Parathyroid adenoma (tissue), 2 donors: ENCODE measurements around the gene ITGAL.

Experiments
- H2AFZ ChIP-seq: fragments of 300-600 bp; sonication (generic); one replicate; pipeline ENCODE4 v1.7.0; 2017; ENCODE audit warnings: antibody characterized with exemption, mild to moderate bottlenecking
- H3K27ac ChIP-seq: fragments of 300-600 bp; sonication (generic); one replicate; pipeline ENCODE4 v1.7.0; 2017
- H3K27me3 ChIP-seq: fragments of 300-600 bp; sonication (generic); one replicate; pipeline ENCODE4 v1.7.0; 2017; ENCODE audit warnings: low read length; ENCODE audit not compliant: control insufficient read depth, insufficient read depth
- H3K36me3 ChIP-seq: fragments of 300-600 bp; sonication (generic); one replicate; pipeline ENCODE4 v1.7.0; 2017; ENCODE audit warnings: low read length; ENCODE audit not compliant: control insufficient read depth, insufficient read depth
- H3K4me1 ChIP-seq: fragments of 300-600 bp; sonication (generic); one replicate; pipeline ENCODE4 v1.7.0; 2017; ENCODE audit warnings: control low read depth
- H3K4me2 ChIP-seq: fragments of 300-600 bp; sonication (generic); one replicate; pipeline ENCODE4 v1.7.0; 2017; ENCODE audit warnings: low read length
- H3K4me3 ChIP-seq: fragments of 300-600 bp; sonication (generic); one replicate; pipeline ENCODE4 v1.7.0; 2017; ENCODE audit warnings: low read depth, low read length
- H3K79me2 ChIP-seq: fragments of 300-600 bp; sonication (generic); one replicate; pipeline ENCODE4 v1.7.0; 2017; ENCODE audit warnings: control low read depth
- H3K9ac ChIP-seq: fragments of 300-600 bp; sonication (generic); one replicate; pipeline ENCODE4 v1.7.0; 2017; ENCODE audit warnings: mild to moderate bottlenecking
- H3K9me3 ChIP-seq: fragments of 300-600 bp; sonication (generic); one replicate; pipeline ENCODE4 v1.7.0; 2017; ENCODE audit warnings: low read length; ENCODE audit not compliant: control insufficient read depth
- TF ChIP-seq, protein P1 (sequence below): fragments of 300-600 bp; sonication (generic); IDR thresholded peaks from one replicate; pipeline ENCODE4 v1.7.0; 2017; ENCODE audit warnings: antibody characterized with exemption, mild to moderate bottlenecking
- donor health status: primary hyperparathyroidism.

ITGAL gene

DNA sequence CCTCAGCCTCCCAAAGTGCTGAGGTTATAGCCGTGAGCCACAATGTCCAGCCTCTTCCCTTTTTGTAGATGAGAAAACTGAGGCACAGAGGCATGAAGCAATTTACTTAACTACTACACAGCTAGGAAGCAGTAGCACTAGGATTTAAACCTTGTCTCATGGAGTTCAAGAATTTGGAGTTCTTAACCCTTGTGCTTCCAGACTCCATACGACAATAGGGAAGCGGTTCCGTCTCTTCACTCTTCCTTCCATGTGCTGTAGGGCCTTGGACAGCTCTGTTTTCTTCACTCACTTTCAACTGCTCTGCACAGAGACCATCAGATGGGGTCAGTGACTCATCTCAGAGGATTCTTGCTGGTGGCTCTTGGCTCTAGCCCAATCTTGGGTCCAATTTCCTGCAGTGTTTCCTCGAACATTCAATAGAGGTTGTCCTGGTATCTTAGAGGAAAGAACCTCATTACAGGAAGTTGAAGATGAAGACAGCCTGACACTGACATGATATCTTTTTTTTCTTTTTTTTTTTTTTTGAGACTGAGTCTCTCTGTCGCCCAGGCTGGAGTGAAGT is 19.3 kb downstream of the ITGAL start:
- no peaks in the 10 kb centered on the region for H3K36me3 ChIP-seq
- TF ChIP-seq, protein P1, sequence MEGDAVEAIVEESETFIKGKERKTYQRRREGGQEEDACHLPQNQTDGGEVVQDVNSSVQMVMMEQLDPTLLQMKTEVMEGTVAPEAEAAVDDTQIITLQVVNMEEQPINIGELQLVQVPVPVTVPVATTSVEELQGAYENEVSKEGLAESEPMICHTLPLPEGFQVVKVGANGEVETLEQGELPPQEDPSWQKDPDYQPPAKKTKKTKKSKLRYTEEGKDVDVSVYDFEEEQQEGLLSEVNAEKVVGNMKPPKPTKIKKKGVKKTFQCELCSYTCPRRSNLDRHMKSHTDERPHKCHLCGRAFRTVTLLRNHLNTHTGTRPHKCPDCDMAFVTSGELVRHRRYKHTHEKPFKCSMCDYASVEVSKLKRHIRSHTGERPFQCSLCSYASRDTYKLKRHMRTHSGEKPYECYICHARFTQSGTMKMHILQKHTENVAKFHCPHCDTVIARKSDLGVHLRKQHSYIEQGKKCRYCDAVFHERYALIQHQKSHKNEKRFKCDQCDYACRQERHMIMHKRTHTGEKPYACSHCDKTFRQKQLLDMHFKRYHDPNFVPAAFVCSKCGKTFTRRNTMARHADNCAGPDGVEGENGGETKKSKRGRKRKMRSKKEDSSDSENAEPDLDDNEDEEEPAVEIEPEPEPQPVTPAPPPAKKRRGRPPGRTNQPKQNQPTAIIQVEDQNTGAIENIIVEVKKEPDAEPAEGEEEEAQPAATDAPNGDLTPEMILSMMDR = no peak
- H3K4me3 ChIP-seq = no peak overlapping the region
- H3K4me2 ChIP-seq = no peak overlapping the region
- no peak overlapping the region for H3K9ac ChIP-seq
- no peaks in the 10 kb centered on the region for H3K4me1 ChIP-seq
- H2AFZ ChIP-seq = no peak overlapping the region
- H3K27me3 ChIP-seq = no peaks in the 10 kb centered on the region
- H3K27ac ChIP-seq = no peak overlapping the region
- no peaks in the 10 kb centered on the region for H3K79me2 ChIP-seq
- no peaks in the 10 kb centered on the region for H3K9me3 ChIP-seq

DNA sequence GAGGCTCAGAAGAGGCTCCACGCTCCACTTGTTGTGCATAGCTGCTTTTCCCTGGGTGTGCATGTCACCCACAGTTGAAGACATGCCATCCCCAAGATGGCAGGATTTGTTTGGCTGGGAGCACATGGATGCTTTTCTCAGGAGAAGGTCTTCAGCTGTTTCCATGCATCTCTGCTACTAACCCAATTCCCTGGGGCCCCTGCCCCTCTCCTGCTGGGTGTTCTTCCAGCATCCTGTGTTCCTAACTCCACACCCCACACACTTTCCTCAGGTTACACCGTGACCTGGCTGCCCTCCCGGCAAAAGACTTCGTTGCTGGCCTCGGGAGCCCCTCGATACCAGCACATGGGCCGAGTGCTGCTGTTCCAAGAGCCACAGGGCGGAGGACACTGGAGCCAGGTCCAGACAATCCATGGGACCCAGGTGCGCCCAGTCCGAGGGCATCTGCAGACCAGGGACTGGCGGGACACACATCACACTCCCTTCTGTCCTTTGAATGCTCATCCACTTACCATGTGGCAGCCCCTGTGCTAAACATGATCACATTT is 21.5 kb downstream of the ITGAL start:
- no peaks in the 10 kb centered on the region for H3K79me2 ChIP-seq
- no peaks in the 10 kb centered on the region for H3K27me3 ChIP-seq
- H3K4me1 ChIP-seq = no peaks in the 10 kb centered on the region
- no peak overlapping the region for H3K4me3 ChIP-seq
- H3K9ac ChIP-seq = no peak overlapping the region
- H3K27ac ChIP-seq = no peak overlapping the region
- H2AFZ ChIP-seq = no peak overlapping the region
- no peak overlapping the region for H3K4me2 ChIP-seq
- no peaks in the 10 kb centered on the region for H3K36me3 ChIP-seq
- TF ChIP-seq, protein P1 = no peak
- H3K9me3 ChIP-seq = no peaks in the 10 kb centered on the region

DNA sequence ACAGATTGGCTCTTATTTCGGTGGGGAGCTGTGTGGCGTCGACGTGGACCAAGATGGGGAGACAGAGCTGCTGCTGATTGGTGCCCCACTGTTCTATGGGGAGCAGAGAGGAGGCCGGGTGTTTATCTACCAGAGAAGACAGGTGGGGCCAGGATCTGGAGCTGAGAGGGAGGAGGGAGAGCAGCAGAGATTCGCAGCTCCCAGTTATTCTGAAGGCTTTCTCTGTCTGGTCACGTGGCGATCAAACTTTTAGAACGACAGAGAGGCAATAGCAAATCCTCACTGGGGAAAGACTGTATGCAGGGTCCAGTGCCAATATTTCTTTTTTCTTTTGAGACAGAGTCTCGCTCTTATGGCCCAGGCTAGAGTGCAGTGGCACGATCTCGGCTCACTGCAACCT is 22.2 kb downstream of the ITGAL start:
- Histone ChIP-seq H3K9me3 (no peaks in the 10 kb centered on the region), H3K79me2 (no peaks in the 10 kb centered on the region), H3K4me1 (no peaks in the 10 kb centered on the region), H2AFZ (no peak overlapping the region), H3K9ac (no peak overlapping the region), H3K27me3 (no peaks in the 10 kb centered on the region), H3K4me3 (no peak overlapping the region), H3K4me2 (no peak overlapping the region), H3K36me3 (no peaks in the 10 kb centered on the region), H3K27ac (no peak overlapping the region)
- TF ChIP-seq, protein P1 = no peak

GRCh38 chr16:30499284-30499683 is 26.7 kb downstream of the ITGAL start:
- no peaks in the 10 kb centered on the region for H3K9me3 ChIP-seq
- H3K27me3 ChIP-seq = no peaks in the 10 kb centered on the region
- H3K9ac ChIP-seq = no peak overlapping the region
- no peak overlapping the region for H3K4me3 ChIP-seq
- TF ChIP-seq, protein P1 = no peak
- H2AFZ ChIP-seq = no peak overlapping the region
- H3K36me3 ChIP-seq = no peaks in the 10 kb centered on the region
- H3K4me1 ChIP-seq = no peaks in the 10 kb centered on the region
- no peaks in the 10 kb centered on the region for H3K79me2 ChIP-seq
- no peak overlapping the region for H3K27ac ChIP-seq
- H3K4me2 ChIP-seq = no peak overlapping the region
